ENCODE data around the gene ARL5C. TPM values are rescaled to one million over a fixed set of nuclear protein-coding genes. Genes with fewer than 3 reads are reported as not detected.

Gene ARL5C
- total RNA-seq, 1 experiment from 2014 or later, result not detected

GRCh38 chr17:39138431-39139160 lies 27.4 kb downstream of the ARL5C start:
- Histone ChIP-seq H2BK15ac (ENCODE audit: low read depth, low read length) (no peak overlapping the region), H3K23me2 (ENCODE audit: insufficient read length, low read depth, low read length, poor library complexity, severe bottlenecking) (no peaks in the 10 kb centered on the region), H2BK5ac (ENCODE audit: insufficient read length, low read length) (no peak overlapping the region), H2AFZ (ENCODE audit: low read length) (no peak overlapping the region), H4K20me1 (ENCODE audit: control insufficient read depth, insufficient read depth, insufficient read length) (no peaks in the 10 kb centered on the region), H3K56ac (ENCODE audit: insufficient read length, low read depth, low read length) (no peak overlapping the region), H3K9me3 (ENCODE audit: control insufficient read depth, low read depth, low read length) (no peaks in the 10 kb centered on the region), H3K27ac (ENCODE audit: insufficient read length, low read depth, low read length) (no peak overlapping the region), H3K23ac (ENCODE audit: insufficient read length, low read depth, low read length) (no peak overlapping the region), H4K8ac (replicated peaks; ENCODE audit: insufficient read length, low read depth, low read length) (no peak overlapping the region), H3T11ph (ENCODE audit: low read length) (no peak overlapping the region), H4K5ac (ENCODE audit: insufficient read length, low read depth, low read length) (no peak overlapping the region), H3K4ac (ENCODE audit: low read depth, low read length) (no peak overlapping the region), H3K27me3 (ENCODE audit: insufficient read depth, low read length) (no peaks in the 10 kb centered on the region), H3K4me1 (ENCODE audit: insufficient read depth, low read length) (no peaks in the 10 kb centered on the region), H3K79me2 (ENCODE audit: insufficient read depth, low read length) (no peaks in the 10 kb centered on the region), H3K14ac (ENCODE audit: insufficient read depth, low read length) (no peak overlapping the region), H3K9ac (ENCODE audit: extremely low read depth, insufficient read length, low read length) (no peak overlapping the region), H4K91ac (ENCODE audit: insufficient read length, low read depth, low read length) (no peak overlapping the region), H2BK120ac (ENCODE audit: low read depth, low read length, poor library complexity, severe bottlenecking) (no peak overlapping the region), H2AK5ac (ENCODE audit: insufficient read length, low read length) (no peak overlapping the region), H3K4me2 (ENCODE audit: insufficient read depth, insufficient read length, low read length) (no peak overlapping the region), H3K18ac (ENCODE audit: insufficient read length, low read depth, low read length) (no peak overlapping the region), H2BK20ac (ENCODE audit: low read depth, low read length, poor library complexity, severe bottlenecking) (no peak overlapping the region), H3K79me1 (ENCODE audit: insufficient read depth, low read depth, low read length, poor library complexity, severe bottlenecking) (no peaks in the 10 kb centered on the region), H2BK12ac (ENCODE audit: insufficient read length, low read depth, low read length) (no peak overlapping the region)
- Mint-ChIP-seq H3K9me3 (no peaks in the 10 kb centered on the region; a peak in 2 of 5 replicates), H3K4me1 (no peaks in the 10 kb centered on the region), H3K36me3 (ENCODE audit: insufficient read depth in 1 of 3, low read depth in 3 of 3) (no peaks in the 10 kb centered on the region), H3K4me3 (no peak overlapping the region), H3K27me3 (ENCODE audit: low read depth) (peaks cover 6% of the 10 kb centered on the region), H3K27ac (no peak overlapping the region)
- WGBS (ENCODE audit: extremely low coverage, insufficient read length, low lambda C conversion rate), result no CpG with 5 or more reads among the region's 13 CpGs
- no peak for DNase-seq
- no peak for TF ChIP-seq CTCF (conservative IDR thresholded peaks at IDR 0.05)
